GM12864 (cell line): ENCODE data around the gene CPXM1.

Source experiments
- DNase-seq: peaks from one replicate; pipeline ENCODE4 v3.0.0-alpha.2; 2011; ENCODE audit warnings: low read depth
- H3K4me3 ChIP-seq: 2 replicates; pipeline ENCODE4 v1.5.1; 2011; ENCODE audit warnings: mild to moderate bottlenecking, low read depth, low read length, control low read depth
- TF ChIP-seq, protein P1 (sequence below): IDR thresholded peaks from 2 replicates; pipeline ENCODE4 v1.5.1; 2011; ENCODE audit warnings: low read depth, mild to moderate bottlenecking, moderate library complexity, low read length, control low read depth, inconsistent platforms; ENCODE audit errors: missing control alignments

CPXM1 gene

DNA sequence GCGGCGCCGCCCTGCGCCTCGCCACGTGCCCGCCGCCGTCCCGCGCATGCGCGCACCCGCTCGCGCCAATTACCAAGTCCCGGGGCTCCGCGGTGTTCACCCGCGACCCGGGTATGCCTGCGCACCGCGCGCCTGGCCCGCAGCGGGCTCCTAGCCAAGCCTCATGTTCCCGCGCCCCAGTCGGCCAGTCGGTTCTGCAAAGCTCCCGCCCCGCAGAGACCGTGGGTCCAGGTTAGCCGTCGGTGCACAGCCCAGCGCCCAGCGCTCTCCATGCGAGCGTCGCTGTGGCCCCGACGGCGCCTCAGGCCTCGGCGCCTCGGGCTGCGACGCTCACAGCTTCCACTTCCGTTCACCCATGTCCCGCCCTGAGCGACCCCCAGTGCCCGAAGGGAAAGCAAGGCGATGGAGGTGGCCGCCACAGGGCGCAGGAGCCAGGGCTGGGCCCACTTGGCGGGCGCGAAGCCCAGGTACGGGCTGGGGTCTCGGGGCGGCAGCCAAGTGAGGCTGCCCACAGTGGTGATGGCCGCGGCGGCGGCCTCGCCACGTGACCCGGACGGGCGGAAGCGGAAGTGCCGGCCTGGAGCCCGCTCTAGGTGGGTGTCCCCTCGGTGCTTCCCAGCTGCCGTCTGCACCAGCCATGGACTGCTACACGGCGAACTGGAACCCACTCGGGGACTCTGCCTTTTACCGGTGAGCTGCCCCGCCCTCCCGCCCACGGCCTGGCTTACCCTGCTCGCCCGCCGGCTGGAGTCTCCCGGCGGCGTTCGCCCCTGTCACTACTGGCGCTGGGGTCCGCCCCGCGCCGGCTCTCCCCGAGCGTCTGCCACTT is 39.9 kb upstream of the CPXM1 start, which contains the start of the genes PCED1A and VPS16:
PCED1A (minus strand) TSS at position 518 of the 829 bp plus-strand sequence. CDS start 743 bp downstream, outside the sequence.
VPS16 (plus strand) TSS at position 608 of the 829 bp plus-strand sequence; CDS start at position 638, 30 bp downstream.
- peak within 1 kb of the TSS; percentile 73 for H3K4me3 ChIP-seq
- TF ChIP-seq, protein P1, sequence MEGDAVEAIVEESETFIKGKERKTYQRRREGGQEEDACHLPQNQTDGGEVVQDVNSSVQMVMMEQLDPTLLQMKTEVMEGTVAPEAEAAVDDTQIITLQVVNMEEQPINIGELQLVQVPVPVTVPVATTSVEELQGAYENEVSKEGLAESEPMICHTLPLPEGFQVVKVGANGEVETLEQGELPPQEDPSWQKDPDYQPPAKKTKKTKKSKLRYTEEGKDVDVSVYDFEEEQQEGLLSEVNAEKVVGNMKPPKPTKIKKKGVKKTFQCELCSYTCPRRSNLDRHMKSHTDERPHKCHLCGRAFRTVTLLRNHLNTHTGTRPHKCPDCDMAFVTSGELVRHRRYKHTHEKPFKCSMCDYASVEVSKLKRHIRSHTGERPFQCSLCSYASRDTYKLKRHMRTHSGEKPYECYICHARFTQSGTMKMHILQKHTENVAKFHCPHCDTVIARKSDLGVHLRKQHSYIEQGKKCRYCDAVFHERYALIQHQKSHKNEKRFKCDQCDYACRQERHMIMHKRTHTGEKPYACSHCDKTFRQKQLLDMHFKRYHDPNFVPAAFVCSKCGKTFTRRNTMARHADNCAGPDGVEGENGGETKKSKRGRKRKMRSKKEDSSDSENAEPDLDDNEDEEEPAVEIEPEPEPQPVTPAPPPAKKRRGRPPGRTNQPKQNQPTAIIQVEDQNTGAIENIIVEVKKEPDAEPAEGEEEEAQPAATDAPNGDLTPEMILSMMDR, result no peak
- peak; percentile 63 for DNase-seq

DNA sequence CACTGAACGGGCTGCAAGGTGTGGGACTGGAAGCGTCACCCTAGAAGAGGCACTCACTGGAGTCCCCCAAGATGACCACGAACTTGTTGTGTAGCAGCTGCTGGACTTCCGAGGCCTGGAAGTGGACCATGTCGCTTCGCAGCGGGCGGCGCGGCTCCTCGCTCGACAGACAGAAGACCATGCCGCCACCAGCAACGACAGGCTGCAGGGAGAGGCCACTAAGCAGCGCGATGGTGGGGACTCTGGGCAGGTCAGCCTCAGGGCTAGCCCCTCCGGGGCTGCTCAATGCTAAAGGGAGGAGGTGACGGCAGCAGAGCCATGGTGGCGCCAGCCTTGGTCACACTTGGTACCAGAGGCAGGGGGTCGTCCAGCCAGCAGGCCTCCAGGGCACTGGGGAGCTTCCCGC is 39.3 kb upstream of the CPXM1 start:
- DNase-seq, result no peak
- peak overlapping the region; percentile 73 for H3K4me3 ChIP-seq
- TF ChIP-seq, protein P1, result no peak

DNA sequence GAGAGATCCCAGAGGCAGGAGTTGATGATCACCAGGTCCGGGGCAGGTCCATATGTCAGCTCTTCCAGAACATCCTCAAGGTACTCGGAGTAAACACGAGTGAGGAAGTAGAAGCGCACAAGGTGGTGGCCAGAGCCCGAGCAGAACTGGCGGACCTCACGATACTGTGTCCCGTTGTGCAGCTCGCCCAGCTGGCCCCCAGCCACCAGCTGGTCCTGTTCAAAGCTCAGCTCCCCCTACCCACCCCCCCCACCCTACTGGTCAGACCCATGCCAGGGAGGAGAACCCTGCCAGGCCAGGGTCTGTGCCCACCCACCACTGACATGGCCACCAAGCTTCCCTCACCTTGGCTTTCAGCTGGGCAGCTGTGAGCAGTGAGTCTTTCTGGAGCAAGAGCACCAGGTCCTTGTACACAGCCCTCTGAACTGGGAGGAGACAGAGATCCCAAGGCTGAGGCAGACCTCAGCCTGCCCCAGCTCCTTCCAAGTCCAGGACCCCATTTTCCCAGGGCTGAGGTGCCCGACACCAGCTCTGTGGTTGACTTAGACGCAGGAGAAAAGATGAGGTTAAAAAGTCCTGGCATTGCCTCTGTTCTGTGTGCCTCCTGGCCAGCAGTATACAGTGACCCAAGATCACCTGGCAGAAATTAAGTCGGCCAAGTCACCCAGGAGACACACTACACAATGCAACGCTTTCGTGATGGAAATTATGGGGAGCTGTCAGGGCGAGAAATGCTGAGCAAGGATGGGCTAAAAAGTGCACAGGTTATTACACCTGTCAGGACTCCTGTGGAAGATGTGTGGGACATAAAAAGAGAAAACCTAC is 38.6 kb upstream of the CPXM1 start:
- DNase-seq, result no peak
- TF ChIP-seq, protein P1, result no peak
- H3K4me3 ChIP-seq, result no peak overlapping the region

DNA sequence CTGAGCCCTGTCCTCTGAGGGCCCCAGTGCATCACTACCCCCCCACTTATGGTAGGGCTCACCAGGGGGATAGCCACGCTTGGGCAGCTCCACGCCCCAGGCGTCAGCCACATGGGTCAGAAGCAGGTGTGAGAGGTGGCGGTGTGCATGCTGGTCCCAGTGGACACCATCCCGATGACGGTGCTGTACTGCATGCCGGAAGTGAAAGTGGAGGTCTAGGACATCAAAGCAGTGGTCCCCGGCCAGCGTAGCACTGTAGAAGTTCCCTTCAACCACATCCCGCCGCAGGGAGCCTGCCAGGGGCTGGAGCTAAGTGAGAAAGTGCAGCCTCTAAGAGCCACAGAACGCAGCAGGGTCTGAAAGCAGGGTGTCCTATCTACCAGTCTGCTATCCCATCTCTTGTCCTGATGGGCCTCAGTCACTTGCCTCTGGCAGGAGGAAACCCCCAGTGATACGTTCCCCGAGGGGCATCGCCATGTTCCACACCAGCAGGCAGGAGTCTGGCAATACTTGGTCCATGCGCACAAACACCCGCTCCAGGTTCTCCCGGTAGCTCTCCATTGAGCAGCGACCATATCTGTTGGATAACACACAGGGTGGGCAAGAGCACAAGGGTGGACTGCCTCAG is 37.9 kb upstream of the CPXM1 start:
- no peak for DNase-seq
- TF ChIP-seq, protein P1, result no peak
- no peak overlapping the region for H3K4me3 ChIP-seq

DNA sequence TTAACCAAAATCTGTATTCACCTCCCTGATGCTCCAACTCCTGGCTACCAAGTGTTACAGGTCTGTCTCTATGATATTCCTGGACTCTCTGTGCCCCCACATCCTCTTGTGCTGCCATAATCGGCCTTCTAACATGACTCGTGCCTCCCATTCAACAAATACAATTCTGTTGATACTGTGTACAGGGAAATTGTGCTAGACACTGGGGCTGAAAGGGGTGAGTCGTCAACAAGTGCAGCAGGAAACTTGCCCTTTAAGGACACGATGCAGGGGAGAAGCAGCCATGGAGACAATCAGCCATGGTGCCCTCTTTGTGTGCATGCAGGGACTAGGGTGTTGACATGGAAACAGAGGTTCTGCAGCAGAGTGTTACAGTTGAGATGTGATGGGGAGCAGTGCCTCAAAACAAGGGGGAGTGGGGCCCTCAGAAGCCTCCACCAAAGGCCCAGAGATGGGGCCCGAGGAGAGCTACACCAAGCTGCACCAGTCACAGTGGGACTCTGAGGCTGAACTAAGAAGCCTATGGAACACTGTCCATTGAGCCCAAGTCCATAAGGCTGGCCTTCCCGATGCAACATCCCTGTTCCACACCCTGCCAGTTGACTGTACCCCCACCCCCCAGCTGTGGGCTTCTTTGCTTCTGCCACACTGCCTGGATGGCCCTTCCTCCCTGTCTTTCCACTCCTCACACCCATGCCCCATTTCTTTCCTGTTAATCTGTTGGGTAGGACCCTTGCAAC is 37.0 kb upstream of the CPXM1 start:
- TF ChIP-seq, protein P1, result no peak
- no peak overlapping the region for H3K4me3 ChIP-seq
- DNase-seq, result no peak

DNA sequence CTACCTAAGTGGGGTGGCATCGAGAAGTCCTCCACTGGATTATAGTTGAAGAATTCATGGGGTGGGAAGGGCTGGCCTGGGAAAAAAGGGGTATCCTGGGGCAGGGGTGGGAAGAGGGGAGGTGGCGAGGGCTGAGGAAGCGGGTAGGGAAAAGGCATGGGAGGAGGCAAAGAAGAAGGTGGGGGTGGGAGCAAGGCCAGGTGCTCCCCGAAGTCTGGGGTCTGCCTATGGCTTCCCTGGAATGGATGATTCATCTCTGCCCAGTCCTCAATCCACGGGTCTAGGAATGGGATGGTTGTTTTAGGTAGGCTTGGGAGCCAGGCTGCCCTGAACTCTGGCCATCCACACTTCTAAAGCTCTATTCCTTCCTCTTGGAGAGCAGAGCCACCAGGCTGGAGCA is 35.6 kb upstream of the CPXM1 start:
- DNase-seq, result no peak
- TF ChIP-seq, protein P1, result no peak

More for the DNA sequence above, 35.6 kb upstream of the CPXM1 start:
- no peak overlapping the region for H3K4me3 ChIP-seq
